Subcutaneous adipose tissue (tissue), 4 donors: ENCODE measurements around the gene ZDHHC8. TPM values are rescaled to one million over a fixed set of nuclear protein-coding genes. Genes with fewer than 3 reads are reported as not detected.

Experiments used
- CTCF ChIP-seq: fragments of 450-650 bp; IDR thresholded peaks from one replicate; pipeline ENCODE4 v1.5.1; 2016; ENCODE audit warnings: low read depth, mild to moderate bottlenecking, control low read depth, antibody characterized with exemption, moderate library complexity
- total RNA-seq, 4 donors: library from RNA; depleted of rRNA; stranded (reverse); fragments of >200 nt; gene quantifications; one replicate each; pipeline ENCODE4 v1.1.0, GENCODE V29; 2016

Gene ZDHHC8
- total RNA-seq, 4 donors from 2014 or later = 7.0 to 32.2 (median 11.0) TPM

GRCh38 chr22:20101638-20102037 lies 30.0 kb upstream of the ZDHHC8 start:
- TF ChIP-seq CTCF = no peak

GRCh38 chr22:20102203-20102780 lies 29.3 kb upstream of the ZDHHC8 start:
- no peak for TF ChIP-seq CTCF

DNA sequence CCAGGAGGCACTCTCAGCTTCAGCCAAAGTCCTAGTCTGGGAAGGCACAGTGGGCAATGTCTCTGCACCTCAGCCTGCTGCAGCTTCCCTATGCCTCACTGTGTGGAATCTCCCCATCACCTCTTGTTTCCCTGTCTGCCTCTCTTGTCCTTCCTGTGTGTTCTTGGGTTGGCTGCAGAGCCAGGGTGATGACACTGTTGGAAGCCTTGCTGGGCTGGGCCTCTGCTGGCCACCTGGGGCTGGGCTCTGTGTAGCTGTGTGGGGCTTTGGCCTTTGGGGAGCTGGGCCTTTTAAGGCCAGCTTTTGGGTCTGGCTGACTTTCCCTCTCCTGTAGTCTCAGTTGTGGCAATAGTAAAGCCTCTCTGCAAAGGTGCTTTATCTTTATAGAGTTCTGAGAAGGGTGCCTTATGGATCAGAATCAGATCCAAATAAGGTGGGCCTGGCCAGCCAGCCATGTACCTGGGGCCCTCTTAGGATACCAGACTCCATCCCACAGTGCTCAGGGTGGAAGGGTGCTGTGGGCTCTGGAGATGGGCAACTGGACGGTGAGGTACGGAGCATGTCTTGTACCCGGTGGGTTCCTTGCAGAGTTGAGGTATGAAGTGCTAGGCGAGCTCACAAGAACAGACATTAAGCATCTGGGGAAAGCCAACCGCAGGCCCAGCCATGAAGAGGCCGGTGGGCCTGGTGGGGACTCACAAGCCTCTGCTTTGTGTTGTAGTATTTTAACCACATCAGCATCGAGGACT lies 26.0 kb upstream of the ZDHHC8 start:
- no peak for TF ChIP-seq CTCF

DNA sequence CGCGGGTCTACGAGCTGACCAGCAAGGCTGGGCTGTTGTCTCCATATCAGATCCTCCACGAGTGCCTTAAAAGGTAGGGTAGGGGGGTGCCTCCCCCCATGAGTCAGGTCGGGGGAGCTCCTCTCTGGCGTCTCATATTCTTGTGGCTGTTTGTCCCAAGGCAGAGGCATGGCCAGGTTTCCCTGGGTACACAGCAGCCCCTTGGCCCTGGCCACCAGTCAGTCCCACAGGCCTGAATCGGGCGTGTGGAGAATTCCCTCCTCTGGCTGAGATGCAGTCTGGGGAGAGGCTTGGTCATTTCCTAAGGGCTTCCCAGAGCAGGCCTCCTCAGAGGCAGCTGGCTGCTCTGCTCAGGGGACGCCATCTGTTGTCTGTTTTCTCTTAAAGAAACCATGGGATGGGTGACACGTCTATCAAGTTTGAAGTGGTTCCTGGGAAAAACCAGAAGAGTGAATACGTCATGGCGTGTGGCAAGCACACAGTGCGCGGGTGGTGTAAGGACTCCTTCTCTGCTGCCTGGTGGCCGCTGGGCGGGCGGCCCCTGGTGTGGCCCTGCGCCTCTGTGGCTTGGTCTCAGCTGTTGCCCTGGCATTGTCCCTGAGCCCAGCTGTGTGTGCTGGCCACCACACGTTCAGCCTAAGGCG lies 25.3 kb upstream of the ZDHHC8 start:
- TF ChIP-seq CTCF = no peak

DNA sequence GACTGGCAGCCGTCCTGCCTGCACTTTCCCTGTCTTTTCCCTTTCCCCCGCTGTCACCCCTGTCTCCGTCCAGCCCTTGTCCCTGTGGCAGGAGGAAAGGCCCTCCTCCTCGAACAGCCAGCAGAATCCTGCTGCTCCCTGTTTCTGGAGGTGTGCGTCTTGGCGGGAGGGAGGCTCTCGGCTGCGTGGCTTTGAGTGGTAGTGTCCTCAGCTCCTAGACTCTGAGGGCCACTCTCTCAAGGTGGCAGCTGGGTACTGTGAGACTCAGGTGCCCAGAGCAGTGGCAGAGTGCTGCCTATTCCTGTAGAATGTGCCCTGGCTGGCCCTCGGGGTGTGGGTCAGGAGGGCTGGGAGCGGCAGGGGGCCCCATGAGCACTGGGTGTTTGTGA lies 24.8 kb upstream of the ZDHHC8 start:
- TF ChIP-seq CTCF = no peak

DNA sequence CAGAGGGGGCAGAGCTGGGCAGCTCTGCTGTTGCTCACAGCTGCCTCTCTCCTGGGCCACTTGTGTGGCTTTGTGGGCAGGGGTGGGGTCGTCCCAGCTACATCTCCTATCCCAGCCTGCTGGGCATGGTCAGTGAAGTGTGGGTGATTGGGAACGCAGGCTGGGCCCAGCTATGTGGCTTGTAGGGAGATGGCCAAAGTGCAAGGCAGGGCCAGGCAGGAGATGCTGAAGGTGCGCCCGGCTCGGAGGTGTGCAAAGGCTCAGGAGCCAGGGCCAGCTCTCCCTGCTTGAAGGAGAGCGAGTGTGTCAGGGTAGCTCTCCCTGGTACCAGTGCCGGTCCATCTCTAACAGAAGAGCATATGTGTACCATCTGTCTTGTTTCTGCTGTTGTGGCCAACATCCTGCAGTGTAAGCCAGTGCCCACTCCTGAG lies 24.1 kb upstream of the ZDHHC8 start:
- no peak for TF ChIP-seq CTCF
